HepG2 (cell line): ENCODE results near the gene THY1.

Experiments
- ATF7 ChIP-seq, 2 experiments: fragments of 450-650 bp in 1 of 2; sonication (generic) in 1 of 2; formaldehyde crosslinking in 1 of 2; IDR thresholded peaks; 2 replicates each; pipeline versions ENCODE4 v1.4.0 to v1.6.1; 2016 to 2020; ENCODE audit warnings: antibody characterized with exemption in 1 of 2, mild to moderate bottlenecking in 1 of 2, missing genetic modification reagents in 1 of 2
- CTCF ChIP-seq: sonication (generic); formaldehyde crosslinking; IDR thresholded peaks from 2 replicates; pipeline ENCODE4 v1.5.0; 2020; ENCODE audit warnings: mild to moderate bottlenecking, missing genetic modification reagents, moderate library complexity
- EEA1 ChIP-seq: sonication (generic); formaldehyde crosslinking; IDR thresholded peaks from 2 replicates; pipeline ENCODE4 v1.5.1; 2020; ENCODE audit warnings: mild to moderate bottlenecking, missing genetic modification reagents, borderline replicate concordance
- EZH2 ChIP-seq: conservative IDR thresholded peaks from 2 replicates; pipeline ENCODE4 v1.6.1; 2012; ENCODE audit warnings: mild to moderate bottlenecking, low read depth, low read length, moderate library complexity
- FOXP4 ChIP-seq: sonication (generic); formaldehyde crosslinking; IDR thresholded peaks from 2 replicates; pipeline ENCODE4 v1.4.0; 2020; ENCODE audit warnings: missing genetic modification reagents
- PAXIP1 ChIP-seq: sonication (generic); formaldehyde crosslinking; conservative IDR thresholded peaks from 2 replicates; pipeline ENCODE4 v1.4.0; 2020; ENCODE audit warnings: mild to moderate bottlenecking, missing genetic modification reagents, moderate library complexity
- RAD21 ChIP-seq: fragments of 450-650 bp; formaldehyde crosslinking; IDR thresholded peaks from 2 replicates; pipeline ENCODE4 v1.5.0; 2020; ENCODE audit warnings: mild to moderate bottlenecking
- SMARCC2 ChIP-seq: fragments of 450-650 bp; IDR thresholded peaks from 2 replicates; pipeline ENCODE4 v1.6.1; 2017; ENCODE audit warnings: antibody characterized with exemption, mild to moderate bottlenecking
- ZBTB7A ChIP-seq: sonication (generic); formaldehyde crosslinking; IDR thresholded peaks from 2 replicates; pipeline ENCODE4 v1.8.0; 2022; ENCODE audit warnings: mild to moderate bottlenecking, missing genetic modification reagents
- ZNF720 ChIP-seq: sonication (generic); formaldehyde crosslinking; IDR thresholded peaks from 2 replicates; pipeline ENCODE4 v1.4.0; 2020; ENCODE audit warnings: missing genetic modification reagents
- ZNF879 ChIP-seq: sonication (generic); formaldehyde crosslinking; IDR thresholded peaks from 2 replicates; pipeline ENCODE4 v1.8.1; 2023; ENCODE audit warnings: missing genetic modification reagents
- ZSCAN30 ChIP-seq: sonication (generic); formaldehyde crosslinking; IDR thresholded peaks from 2 replicates; pipeline ENCODE4 v1.5.0; 2020; ENCODE audit warnings: mild to moderate bottlenecking, missing genetic modification reagents

GRCh38 chr11:119412072-119412471 is 10.9 kb downstream of the THY1 start:
- TF ChIP-seq ATF7 (IDR thresholded peaks at IDR 0.05) (no peak), ATF7 (CRISPR knock-in tag; IDR thresholded peaks at IDR 0.05) (no peak), PAXIP1 (no peak), EZH2 (no peak), FOXP4 (no peak), SMARCC2 (no peak), ZSCAN30 (CRISPR knock-in tag) (no peak), CTCF (CRISPR knock-in tag) (no peak), ZBTB7A (CRISPR knock-in tag) (no peak), ZNF720 (CRISPR knock-in tag) (no peak), ZNF879 (no peak), EEA1 (no peak), RAD21 (CRISPR knock-in tag) (no peak)
